ENCODE data around the gene FBXL15. TPM values are rescaled to one million over a fixed set of nuclear protein-coding genes. Genes with fewer than 3 reads are reported as not detected.

Gene FBXL15
- total RNA-seq, 6 experiments from 2014 or later: 5.6 to 22.9 (median 9.0) TPM

GRCh38 chr10:102461187-102462054 is 40.8 kb downstream of the FBXL15 start:
- peaks cover 0 to 14% (median 6%) of the 10 kb centered on the region in 4 donors for H3K4me1 ChIP-seq
- 2% methylated on average over 41 of the region's 54 CpGs for WGBS (ENCODE audit: insufficient coverage, low coverage, low lambda C conversion rate, missing lambda C conversion rate)

DNA sequence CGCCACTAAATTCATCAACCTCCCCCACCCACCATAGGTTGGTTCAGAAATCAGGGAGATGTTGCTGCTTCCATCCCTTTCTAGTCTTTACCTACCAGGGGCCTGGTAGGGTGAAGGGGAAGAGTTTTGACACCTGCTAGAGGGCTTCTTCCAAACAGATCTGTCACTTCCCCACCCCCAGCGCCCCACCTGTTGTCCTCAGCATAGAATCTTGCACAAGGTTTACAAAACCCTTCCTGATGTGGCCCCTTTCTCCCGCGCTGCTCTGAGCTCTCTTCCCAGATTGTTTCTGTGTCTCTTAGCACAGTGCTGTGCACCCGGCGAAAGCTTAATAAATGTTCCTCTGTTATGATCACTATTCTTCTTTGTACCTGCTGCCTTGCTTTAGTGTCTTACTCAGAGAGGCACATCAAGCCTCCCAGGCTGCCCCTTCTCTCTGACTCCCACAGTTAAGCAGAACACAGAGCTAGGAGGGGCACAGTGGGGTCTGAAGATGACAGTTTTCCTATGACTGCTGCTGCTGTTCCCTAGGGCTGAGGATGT is 41.9 kb downstream of the FBXL15 start:
- H3K9me3 ChIP-seq: no peaks in the 10 kb centered on the region
- peaks cover 0 to 14% (median 6%) of the 10 kb centered on the region in 4 donors for H3K4me1 ChIP-seq
- intact Hi-C loops (cut with DNase I): no loop called here
- H3K36me3 ChIP-seq: no peaks in the 10 kb centered on the region
- peak overlapping the region in 1 of 3 donors; percentile 40 for H3K27ac ChIP-seq
- TF ChIP-seq POLR2A (IDR thresholded peaks at IDR 0.05): no peak
- TF ChIP-seq, protein P1, sequence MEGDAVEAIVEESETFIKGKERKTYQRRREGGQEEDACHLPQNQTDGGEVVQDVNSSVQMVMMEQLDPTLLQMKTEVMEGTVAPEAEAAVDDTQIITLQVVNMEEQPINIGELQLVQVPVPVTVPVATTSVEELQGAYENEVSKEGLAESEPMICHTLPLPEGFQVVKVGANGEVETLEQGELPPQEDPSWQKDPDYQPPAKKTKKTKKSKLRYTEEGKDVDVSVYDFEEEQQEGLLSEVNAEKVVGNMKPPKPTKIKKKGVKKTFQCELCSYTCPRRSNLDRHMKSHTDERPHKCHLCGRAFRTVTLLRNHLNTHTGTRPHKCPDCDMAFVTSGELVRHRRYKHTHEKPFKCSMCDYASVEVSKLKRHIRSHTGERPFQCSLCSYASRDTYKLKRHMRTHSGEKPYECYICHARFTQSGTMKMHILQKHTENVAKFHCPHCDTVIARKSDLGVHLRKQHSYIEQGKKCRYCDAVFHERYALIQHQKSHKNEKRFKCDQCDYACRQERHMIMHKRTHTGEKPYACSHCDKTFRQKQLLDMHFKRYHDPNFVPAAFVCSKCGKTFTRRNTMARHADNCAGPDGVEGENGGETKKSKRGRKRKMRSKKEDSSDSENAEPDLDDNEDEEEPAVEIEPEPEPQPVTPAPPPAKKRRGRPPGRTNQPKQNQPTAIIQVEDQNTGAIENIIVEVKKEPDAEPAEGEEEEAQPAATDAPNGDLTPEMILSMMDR (IDR thresholded peaks at IDR 0.05): no peak
- peak overlapping the region in 2 of 3 donors; percentile 38 to 52 for H3K4me3 ChIP-seq
- 37% methylated on average over 6 of the region's 6 CpGs for WGBS (ENCODE audit: insufficient coverage, low coverage, low lambda C conversion rate, missing lambda C conversion rate)
- H3K27me3 ChIP-seq: no peaks in the 10 kb centered on the region
- ATAC-seq (no peak), DNase-seq (no peak)

More at GRCh38 chr10:102461187-102462054, 40.8 kb downstream of the FBXL15 start:
- DNase-seq (peak; percentile 97), ATAC-seq (peak; percentile 93 to 96 (median 94))
- H3K4me3 ChIP-seq: peak overlapping the region; percentile 42 to 52 (median 49)
- no peaks in the 10 kb centered on the region for H3K27me3 ChIP-seq
- intact Hi-C loops (cut with DNase I): no loop called here
- no peak overlapping the region for H3K27ac ChIP-seq
- no peaks in the 10 kb centered on the region for H3K36me3 ChIP-seq
- H3K9me3 ChIP-seq: no peaks in the 10 kb centered on the region
- peak; percentile 63 for TF ChIP-seq POLR2A (IDR thresholded peaks at IDR 0.05)
- TF ChIP-seq, protein P1 (IDR thresholded peaks at IDR 0.05): no peak

DNA sequence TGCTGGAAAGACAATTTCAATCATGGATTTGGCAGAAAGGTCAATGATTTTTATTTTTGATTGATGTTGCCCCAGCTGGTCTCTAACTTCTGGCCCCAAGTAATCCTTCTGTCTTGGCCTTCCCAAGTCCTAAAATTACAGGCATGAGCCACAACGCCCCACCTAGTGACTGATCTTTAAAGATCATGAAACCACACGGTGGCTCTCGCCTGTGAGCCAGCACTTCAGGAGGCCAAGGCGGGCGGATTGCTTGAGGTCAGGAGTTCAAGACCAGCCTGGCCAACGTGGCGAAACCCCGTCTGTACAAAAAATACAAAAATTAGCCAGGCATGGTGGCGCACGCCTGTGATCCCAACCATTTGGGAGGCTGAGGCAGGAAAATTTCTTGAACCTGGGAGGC is 43.3 kb downstream of the FBXL15 start:
- 71% methylated on average over 7 of the region's 10 CpGs for WGBS (ENCODE audit: insufficient coverage, low coverage, low lambda C conversion rate, missing lambda C conversion rate)
- Histone ChIP-seq H3K27me3 (no peaks in the 10 kb centered on the region), H3K9me3 (no peaks in the 10 kb centered on the region), H3K36me3 (no peaks in the 10 kb centered on the region), H3K4me3 (no peak overlapping the region), H3K27ac (no peak overlapping the region), H3K4me1 (peaks cover 0 to 14% (median 6%) of the 10 kb centered on the region in 4 donors)
- DNase-seq: no peak
- TF ChIP-seq, protein P1 (IDR thresholded peaks at IDR 0.05): no peak
- TF ChIP-seq POLR2A (IDR thresholded peaks at IDR 0.05): no peak
- intact Hi-C loops (cut with DNase I): no loop called here
- no peak for ATAC-seq

DNA sequence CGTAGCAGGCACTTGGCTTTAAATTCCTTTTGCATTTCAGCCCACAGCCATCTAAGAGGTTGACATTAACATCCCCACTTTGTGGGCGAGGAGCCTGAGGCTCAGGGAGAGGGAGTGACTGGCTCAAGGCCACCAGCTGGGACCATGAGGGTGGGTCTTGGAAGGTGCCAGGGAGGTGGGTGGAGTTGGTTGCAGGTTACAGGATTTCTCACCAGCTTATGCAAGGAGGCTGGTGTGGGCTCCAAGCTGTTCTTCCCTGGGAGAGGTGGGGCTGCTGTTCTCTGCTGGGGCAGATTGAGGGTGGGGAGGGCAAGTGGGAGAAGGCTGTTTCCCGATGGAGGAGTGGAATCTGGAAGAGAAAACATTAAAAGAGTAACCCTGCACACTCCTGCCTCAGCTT is 44.8 kb downstream of the FBXL15 start:
- DNase-seq: no peak
- ATAC-seq: no peak
- no peaks in the 10 kb centered on the region for H3K27me3 ChIP-seq
- no peak overlapping the region for H3K4me3 ChIP-seq
- intact Hi-C loops (cut with DNase I): no loop called here
- H3K36me3 ChIP-seq: no peaks in the 10 kb centered on the region
- 87% methylated on average over 3 of the region's 3 CpGs for WGBS (ENCODE audit: insufficient coverage, low coverage, low lambda C conversion rate, missing lambda C conversion rate)
- TF ChIP-seq, protein P1 (IDR thresholded peaks at IDR 0.05): no peak
- TF ChIP-seq POLR2A (IDR thresholded peaks at IDR 0.05): no peak
- peaks cover 0 to 14% (median 6%) of the 10 kb centered on the region in 4 donors for H3K4me1 ChIP-seq
- H3K27ac ChIP-seq: no peak overlapping the region
- H3K9me3 ChIP-seq: no peaks in the 10 kb centered on the region
